Activated CD8-positive, alpha-beta T cell treated with anti-CD3 and anti-CD28 coated beads for 36 hours (primary cell): ENCODE results near the gene RALGDS. TPM values are rescaled to one million over a fixed set of nuclear protein-coding genes. Genes with fewer than 3 reads are reported as not detected.

Source experiments
- ATAC-seq: fragments of 200-7000 bp; cut with Tn5 transposase; one replicate; pipeline ENCODE4 v1.10.0; 2021; ENCODE audit warnings: mild to moderate bottlenecking, moderate library complexity
- CTCF ChIA-PET: fragments of 350-600 bp; sonication (Branson Sonifier 250); formaldehyde crosslinking; loops from one replicate; lab custom pipeline; 2021; ENCODE audit warnings: antibody characterized with exemption; lab: Charles Lee
- POLR2A ChIA-PET: fragments of 350-600 bp; sonication (Branson Sonifier 250); formaldehyde crosslinking; loops from one replicate; lab custom pipeline; 2021; ENCODE audit warnings: antibody characterized with exemption; lab: Charles Lee
- DNase-seq: peaks from one replicate; pipeline ENCODE4 v3.0.0-alpha.2; 2020
- H3K27ac Mint-ChIP-seq: one replicate; pipeline ENCODE4 v1.8.0; 2021; ENCODE audit warnings: mild to moderate bottlenecking, mixed read lengths
- H3K27me3 Mint-ChIP-seq: one replicate; pipeline ENCODE4 v1.8.0; 2021; ENCODE audit warnings: mixed read lengths
- H3K36me3 Mint-ChIP-seq: one replicate; pipeline ENCODE4 v1.8.0; 2021; ENCODE audit warnings: low read depth, mixed read lengths
- H3K4me1 Mint-ChIP-seq: one replicate; pipeline ENCODE4 v1.8.0; 2021; ENCODE audit warnings: low read depth, mixed read lengths
- H3K4me3 Mint-ChIP-seq: one replicate; pipeline ENCODE4 v1.8.0; 2021; ENCODE audit warnings: mild to moderate bottlenecking, moderate library complexity, mixed read lengths
- H3K9me3 Mint-ChIP-seq: one replicate; pipeline ENCODE4 v1.8.0; 2021; ENCODE audit warnings: mixed read lengths
- intact Hi-C: fragments of 100-400 bp; cut with micrococcal nuclease; formaldehyde crosslinking; loops from one replicate; pipeline ENCODE4 v1.10.0; 2022
- total RNA-seq, 2 experiments: library from RNA; stranded (reverse); gene quantifications; one replicate each; pipeline ENCODE4 v1.2.3, GENCODE V29; 2021
- TF ChIP-seq, protein P1 (sequence below): fragments of 200-600 bp; IDR thresholded peaks from one replicate; pipeline ENCODE4 v1.8.0; 2022; ENCODE audit warnings: antibody characterized with exemption, mild to moderate bottlenecking

The RALGDS gene
- total RNA-seq, 2 experiments from 2014 or later: 80.5 to 88.2 TPM

GRCh38 chr9:133057006-133057405 is 64.0 kb downstream of the RALGDS start:
- intact Hi-C loops: no loop called here
- ChIA-PET POLR2A (interaction anchor here (1.0 to 1.5 kb wide), 3 partner anchors 10 to 75 kb away, joined by 3 read pairs; no protein-coding TSS in a partner anchor), CTCF (interaction anchor here (1.0 to 1.9 kb wide), 4 partner anchors 8 to 91 kb away, joined by 3 to 5 read pairs (median 4); no protein-coding TSS in a partner anchor)
- TF ChIP-seq, protein P1, sequence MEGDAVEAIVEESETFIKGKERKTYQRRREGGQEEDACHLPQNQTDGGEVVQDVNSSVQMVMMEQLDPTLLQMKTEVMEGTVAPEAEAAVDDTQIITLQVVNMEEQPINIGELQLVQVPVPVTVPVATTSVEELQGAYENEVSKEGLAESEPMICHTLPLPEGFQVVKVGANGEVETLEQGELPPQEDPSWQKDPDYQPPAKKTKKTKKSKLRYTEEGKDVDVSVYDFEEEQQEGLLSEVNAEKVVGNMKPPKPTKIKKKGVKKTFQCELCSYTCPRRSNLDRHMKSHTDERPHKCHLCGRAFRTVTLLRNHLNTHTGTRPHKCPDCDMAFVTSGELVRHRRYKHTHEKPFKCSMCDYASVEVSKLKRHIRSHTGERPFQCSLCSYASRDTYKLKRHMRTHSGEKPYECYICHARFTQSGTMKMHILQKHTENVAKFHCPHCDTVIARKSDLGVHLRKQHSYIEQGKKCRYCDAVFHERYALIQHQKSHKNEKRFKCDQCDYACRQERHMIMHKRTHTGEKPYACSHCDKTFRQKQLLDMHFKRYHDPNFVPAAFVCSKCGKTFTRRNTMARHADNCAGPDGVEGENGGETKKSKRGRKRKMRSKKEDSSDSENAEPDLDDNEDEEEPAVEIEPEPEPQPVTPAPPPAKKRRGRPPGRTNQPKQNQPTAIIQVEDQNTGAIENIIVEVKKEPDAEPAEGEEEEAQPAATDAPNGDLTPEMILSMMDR: no peak
- peak; percentile 45 for ATAC-seq
- Mint-ChIP-seq H3K4me1 (peaks cover 53% of the 10 kb centered on the region), H3K4me3 (no peak overlapping the region), H3K27me3 (no peaks in the 10 kb centered on the region), H3K9me3 (no peaks in the 10 kb centered on the region), H3K36me3 (peaks cover 37% of the 10 kb centered on the region), H3K27ac (peak overlapping the region; percentile 60)
- DNase-seq: peak; percentile 55

DNA sequence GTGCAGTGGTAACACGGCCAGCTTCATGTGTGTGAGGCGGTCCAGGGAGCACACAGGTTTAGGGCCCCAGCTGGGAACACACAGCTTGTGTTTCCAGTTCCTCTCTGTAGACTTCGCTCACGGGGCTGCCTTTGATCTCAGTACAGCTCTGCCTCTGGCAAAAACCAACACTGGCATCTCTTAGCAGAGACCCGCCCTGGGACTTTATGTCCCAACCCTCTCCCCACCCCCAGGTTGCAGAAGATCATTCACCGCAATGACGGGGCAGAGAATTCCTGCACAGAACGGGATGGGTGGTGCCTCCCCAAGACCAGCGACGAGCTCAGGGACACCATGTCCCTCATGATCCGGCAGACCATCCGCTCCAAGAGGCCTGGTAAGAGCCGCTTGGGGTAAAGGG is 64.5 kb downstream of the RALGDS start:
- TF ChIP-seq, protein P1: no peak
- POLR2A ChIA-PET: interaction anchor here (1.1 to 1.5 kb wide), 2 partner anchors 9 to 19 kb away, joined by 3 read pairs; no protein-coding TSS in a partner anchor
- no peak for DNase-seq

DNA sequence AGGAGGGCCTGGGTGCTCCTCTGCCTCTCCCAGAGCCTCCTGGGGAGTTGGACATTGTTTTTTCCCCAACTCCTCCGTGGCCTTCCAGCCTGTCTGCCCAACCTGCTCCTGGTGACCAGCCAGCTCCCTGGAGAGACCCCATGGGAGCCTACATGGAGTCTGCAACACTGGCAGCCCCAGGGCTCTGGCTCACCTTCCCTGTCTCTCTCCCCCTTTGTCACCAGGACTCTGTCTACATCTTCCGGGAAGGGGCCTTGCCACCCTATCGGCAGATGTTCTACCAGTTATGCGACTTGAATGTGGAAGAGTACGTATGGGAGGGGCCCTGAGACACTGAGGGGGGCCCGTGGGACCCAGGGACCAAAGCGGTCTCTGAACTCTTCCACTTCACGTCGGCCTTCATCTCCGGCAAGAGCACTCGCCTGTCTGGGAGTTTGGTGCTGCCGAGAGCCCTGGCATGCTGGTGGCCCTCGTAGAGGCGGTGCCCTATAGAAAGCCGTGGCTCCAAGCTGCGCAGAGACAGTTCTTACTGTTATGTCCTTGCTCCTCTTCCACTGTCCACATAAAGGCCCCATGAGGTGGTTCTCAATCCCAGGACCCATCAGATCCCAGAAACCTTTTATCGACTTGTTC is 65.1 kb downstream of the RALGDS start:
- no peak overlapping the region for H3K4me3 Mint-ChIP-seq
- no peaks in the 10 kb centered on the region for H3K27me3 Mint-ChIP-seq
- H3K9me3 Mint-ChIP-seq: no peaks in the 10 kb centered on the region
- ATAC-seq (no peak), DNase-seq (no peak)
- peaks cover 47% of the 10 kb centered on the region for H3K4me1 Mint-ChIP-seq
- intact Hi-C loops: no loop called here
- H3K36me3 Mint-ChIP-seq: peaks cover 40% of the 10 kb centered on the region
- POLR2A ChIA-PET: interaction anchor here (1.5 kb wide), 1 partner anchor 9 kb away, joined by 3 read pairs; no protein-coding TSS in a partner anchor
- CTCF ChIA-PET: interaction anchor here (1.2 kb wide), 1 partner anchor 88 kb away, joined by 5 read pairs; no protein-coding TSS in a partner anchor
- TF ChIP-seq, protein P1: no peak
- no peak overlapping the region for H3K27ac Mint-ChIP-seq

More for the DNA sequence above, 64.5 kb downstream of the RALGDS start:
- Mint-ChIP-seq H3K9me3 (no peaks in the 10 kb centered on the region), H3K27me3 (no peaks in the 10 kb centered on the region), H3K4me3 (no peak overlapping the region), H3K36me3 (peaks cover 39% of the 10 kb centered on the region), H3K27ac (peak overlapping the region; percentile 50), H3K4me1 (peaks cover 53% of the 10 kb centered on the region)
- intact Hi-C loops: no loop called here
- CTCF ChIA-PET: interaction anchor here (1.1 to 1.9 kb wide), 3 partner anchors 8 to 88 kb away, joined by 3 to 5 read pairs (median 4); no protein-coding TSS in a partner anchor
- ATAC-seq: no peak

DNA sequence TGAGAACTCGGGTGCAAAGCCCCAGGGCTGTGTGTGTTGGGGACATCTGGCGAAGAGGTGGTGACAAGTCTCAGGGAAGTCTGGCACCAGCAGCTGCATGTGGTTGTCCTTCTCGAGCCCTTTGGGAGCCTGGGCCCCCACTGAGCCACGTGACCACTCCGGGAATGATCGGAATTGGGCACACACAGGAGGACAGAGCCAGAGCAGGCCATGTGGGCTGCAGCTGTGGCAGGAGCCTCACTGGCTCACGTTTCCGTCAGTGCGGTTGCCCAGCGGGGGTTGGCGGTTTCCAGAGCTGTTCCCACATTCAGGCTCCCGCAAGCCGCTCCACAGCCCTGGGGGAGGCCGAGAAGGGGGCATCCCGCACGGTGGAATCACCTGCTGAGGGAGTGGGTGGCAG is 66.1 kb downstream of the RALGDS start:
- H3K9me3 Mint-ChIP-seq: no peaks in the 10 kb centered on the region
- H3K36me3 Mint-ChIP-seq: peaks cover 42% of the 10 kb centered on the region
- ATAC-seq (no peak), DNase-seq (no peak)
- ChIA-PET CTCF (no interaction called here), POLR2A (no interaction called here)
- H3K27me3 Mint-ChIP-seq: no peaks in the 10 kb centered on the region
- peaks cover 39% of the 10 kb centered on the region for H3K4me1 Mint-ChIP-seq
- TF ChIP-seq, protein P1: no peak
- H3K27ac Mint-ChIP-seq: no peak overlapping the region
- H3K4me3 Mint-ChIP-seq: no peak overlapping the region
- intact Hi-C loops: no loop called here
